Measurements from ENCODE around the gene MAK. TPM values are rescaled to one million over a fixed set of nuclear protein-coding genes. Genes with fewer than 3 reads are reported as not detected.

The MAK gene
- total RNA-seq, 1 donor from 2014 or later, result 0.14 TPM

DNA sequence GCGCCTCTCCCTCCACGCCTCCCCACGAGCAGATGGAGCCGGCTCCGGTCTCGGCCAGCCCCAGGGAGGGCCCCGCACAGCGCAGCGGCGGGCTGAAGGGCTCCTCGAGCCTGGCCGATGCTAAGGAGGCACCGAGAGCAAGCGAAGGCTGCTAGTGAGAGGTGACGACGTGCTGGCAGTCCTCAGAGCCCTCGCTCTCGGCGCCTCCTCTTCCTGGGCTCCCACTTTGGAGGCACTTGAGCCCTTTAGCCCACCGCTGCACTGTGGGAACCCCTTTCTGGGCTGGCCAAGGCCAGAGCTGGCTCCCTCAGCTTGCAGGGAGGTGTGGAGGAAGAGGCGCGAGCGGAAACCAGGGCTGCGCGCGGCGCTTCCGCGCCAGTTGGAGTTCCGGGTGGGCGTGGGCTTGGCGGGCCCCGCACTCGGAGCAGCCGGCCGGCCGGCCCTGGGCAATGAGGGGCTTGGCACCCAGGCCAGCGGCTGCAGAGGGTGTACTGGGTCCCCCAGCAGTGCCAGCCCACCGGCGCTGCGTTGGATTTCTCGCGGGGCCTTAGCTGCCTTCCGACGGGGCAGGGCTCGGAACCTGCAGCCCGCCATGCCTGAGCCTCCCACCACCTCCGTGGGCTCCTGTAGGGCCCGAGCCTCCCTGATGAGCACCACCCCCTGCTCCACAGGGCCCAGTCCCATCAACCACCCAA is 117.9 kb downstream of the MAK start:
- TF ChIP-seq, protein P1, sequence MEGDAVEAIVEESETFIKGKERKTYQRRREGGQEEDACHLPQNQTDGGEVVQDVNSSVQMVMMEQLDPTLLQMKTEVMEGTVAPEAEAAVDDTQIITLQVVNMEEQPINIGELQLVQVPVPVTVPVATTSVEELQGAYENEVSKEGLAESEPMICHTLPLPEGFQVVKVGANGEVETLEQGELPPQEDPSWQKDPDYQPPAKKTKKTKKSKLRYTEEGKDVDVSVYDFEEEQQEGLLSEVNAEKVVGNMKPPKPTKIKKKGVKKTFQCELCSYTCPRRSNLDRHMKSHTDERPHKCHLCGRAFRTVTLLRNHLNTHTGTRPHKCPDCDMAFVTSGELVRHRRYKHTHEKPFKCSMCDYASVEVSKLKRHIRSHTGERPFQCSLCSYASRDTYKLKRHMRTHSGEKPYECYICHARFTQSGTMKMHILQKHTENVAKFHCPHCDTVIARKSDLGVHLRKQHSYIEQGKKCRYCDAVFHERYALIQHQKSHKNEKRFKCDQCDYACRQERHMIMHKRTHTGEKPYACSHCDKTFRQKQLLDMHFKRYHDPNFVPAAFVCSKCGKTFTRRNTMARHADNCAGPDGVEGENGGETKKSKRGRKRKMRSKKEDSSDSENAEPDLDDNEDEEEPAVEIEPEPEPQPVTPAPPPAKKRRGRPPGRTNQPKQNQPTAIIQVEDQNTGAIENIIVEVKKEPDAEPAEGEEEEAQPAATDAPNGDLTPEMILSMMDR (IDR thresholded peaks at IDR 0.05; ENCODE audit: borderline replicate concordance), result no peak
- H3K36me3 ChIP-seq, result peaks cover 5% of the 10 kb centered on the region
- DNase-seq, result peak; percentile 61
- no peaks in the 10 kb centered on the region for H3K27me3 ChIP-seq (ENCODE audit: low read depth)
- peaks cover 4% of the 10 kb centered on the region for H3K9me3 ChIP-seq (replicated peaks)
- peak overlapping the region; percentile 90 for H3K27ac ChIP-seq (replicated peaks)
- H3K4me1 ChIP-seq, result peaks cover 54% of the 10 kb centered on the region
- peak overlapping the region; percentile 70 for H3K4me3 ChIP-seq
- intact Hi-C loops (cut with micrococcal nuclease), result no loop called here

DNA sequence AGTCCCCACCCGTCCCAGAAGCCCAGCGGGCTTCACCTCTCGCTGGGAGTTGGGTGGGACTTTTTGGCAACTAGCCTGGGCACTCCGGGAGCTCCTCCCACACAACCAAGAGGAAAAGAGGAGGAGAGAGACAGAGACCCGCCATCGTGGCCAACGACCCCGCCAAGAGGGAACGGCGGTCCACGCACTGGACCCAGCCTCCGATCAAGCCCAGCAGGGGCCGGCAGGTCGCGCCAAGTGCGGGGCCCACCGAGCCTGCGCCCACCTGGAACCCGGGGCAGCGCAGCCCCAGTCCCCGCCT is 118.4 kb downstream of the MAK start:
- Histone ChIP-seq H3K4me1 (peaks cover 49% of the 10 kb centered on the region), H3K27ac (replicated peaks) (peak overlapping the region; percentile 90), H3K27me3 (ENCODE audit: low read depth) (no peaks in the 10 kb centered on the region), H3K9me3 (replicated peaks) (peaks cover 4% of the 10 kb centered on the region), H3K36me3 (peaks cover 2% of the 10 kb centered on the region), H3K4me3 (peak overlapping the region; percentile 70)
- DNase-seq, result peak; percentile 55
- TF ChIP-seq, protein P1 (IDR thresholded peaks at IDR 0.05; ENCODE audit: borderline replicate concordance), result no peak
- intact Hi-C loops (cut with micrococcal nuclease), result no loop called here

DNA sequence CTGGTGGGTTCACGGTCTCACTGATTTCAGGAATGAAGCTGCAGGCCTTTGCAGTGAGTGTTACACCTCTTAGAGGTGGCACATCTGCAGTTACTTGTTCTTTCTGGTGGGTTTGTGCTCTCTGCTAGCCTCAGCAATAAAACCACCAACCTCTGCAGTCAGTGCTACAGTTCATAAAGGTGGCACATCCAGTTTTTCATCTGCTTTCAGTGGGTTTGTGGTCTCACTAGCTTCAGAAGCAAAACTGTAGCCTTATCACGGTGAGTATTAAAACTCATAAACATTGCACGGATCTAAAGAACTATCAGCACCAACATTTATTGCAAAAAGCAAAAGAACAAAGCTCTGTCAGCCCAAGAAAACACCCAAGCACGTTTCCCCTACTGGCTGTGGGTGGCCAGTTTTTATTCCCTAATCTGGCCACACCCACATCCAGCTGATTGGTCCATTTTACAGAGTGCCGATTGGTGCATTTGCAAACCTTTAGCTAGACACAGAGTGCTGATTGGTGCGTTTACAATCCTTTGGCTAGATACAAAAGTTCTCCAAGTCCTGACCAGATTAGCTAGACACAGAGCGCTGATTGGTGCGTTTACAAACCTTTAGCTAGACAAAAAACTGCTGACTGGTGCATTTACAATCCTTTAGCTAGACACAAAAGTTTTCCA is 118.9 kb downstream of the MAK start:
- peak overlapping the region; percentile 90 for H3K27ac ChIP-seq (replicated peaks)
- no peaks in the 10 kb centered on the region for H3K36me3 ChIP-seq
- TF ChIP-seq, protein P1 (IDR thresholded peaks at IDR 0.05; ENCODE audit: borderline replicate concordance), result no peak
- no peak for DNase-seq
- intact Hi-C loops (cut with micrococcal nuclease), result no loop called here
- peaks cover 4% of the 10 kb centered on the region for H3K9me3 ChIP-seq (replicated peaks)
- peaks cover 44% of the 10 kb centered on the region for H3K4me1 ChIP-seq
- no peaks in the 10 kb centered on the region for H3K27me3 ChIP-seq (ENCODE audit: low read depth)
- H3K4me3 ChIP-seq, result peak overlapping the region; percentile 70

DNA sequence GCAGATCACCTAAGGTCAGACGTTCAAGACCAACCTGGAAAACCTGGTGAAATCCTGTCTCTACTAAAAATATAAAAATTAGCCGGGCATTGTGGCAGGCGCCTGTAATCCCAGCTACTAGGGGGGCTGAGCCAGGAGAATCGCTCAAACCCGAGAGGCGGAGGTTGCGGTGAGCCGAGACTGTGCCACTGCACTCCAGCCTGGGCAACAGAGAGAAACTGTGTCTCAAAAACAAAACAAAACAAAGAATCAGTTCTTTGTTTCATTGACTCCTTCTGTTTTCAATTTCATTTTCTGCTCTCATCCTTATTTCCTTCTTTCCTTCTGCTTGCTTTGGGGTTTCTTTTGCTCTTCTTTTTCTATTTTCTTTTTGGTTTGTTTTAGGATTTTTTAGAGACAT is 124.4 kb downstream of the MAK start:
- Histone ChIP-seq H3K27me3 (ENCODE audit: low read depth) (no peaks in the 10 kb centered on the region), H3K9me3 (replicated peaks) (peaks cover 4% of the 10 kb centered on the region), H3K27ac (replicated peaks) (no peak overlapping the region), H3K4me1 (no peaks in the 10 kb centered on the region), H3K4me3 (no peak overlapping the region), H3K36me3 (peaks cover 12% of the 10 kb centered on the region)
- TF ChIP-seq, protein P1 (IDR thresholded peaks at IDR 0.05; ENCODE audit: borderline replicate concordance), result no peak
- intact Hi-C loops (cut with micrococcal nuclease), result no loop called here
- DNase-seq, result no peak

Other genes starting within 250 kb of the MAK start
- 1.5 TPM for gene C6orf52, start 143.9 kb downstream of the MAK start, total RNA-seq
- gene PAK1IP1, start 143.6 kb downstream of the MAK start, total RNA-seq, result 11.2 TPM
- gene TMEM14C, start 115.5 kb downstream of the MAK start, total RNA-seq, result 132 TPM
- gene TMEM14B, start 90.7 kb downstream of the MAK start, total RNA-seq, result 118 TPM
- gene GCM2, start 43.5 kb upstream of the MAK start, total RNA-seq, result not detected
- gene SYCP2L, start 48.5 kb upstream of the MAK start, total RNA-seq, result 0.33 TPM
- gene ELOVL2, start 205.8 kb upstream of the MAK start, total RNA-seq, result 1.4 TPM